PC-3 (cell line): Measurements from ENCODE around the gene SPACA1. TPM values are rescaled to one million over a fixed set of nuclear protein-coding genes. Genes with fewer than 3 reads are reported as not detected.

ENCODE experiments used
- ATAC-seq: fragments of 200-7000 bp; cut with Tn5 transposase; 2 replicates; pipeline ENCODE4 v1.9.1; 2020; ENCODE audit warnings: mild to moderate bottlenecking, moderate library complexity
- BruUV-seq: library from RNA; stranded (reverse); fragments of 400-500 nt; replicated peaks from 2 replicates; lab custom pipeline; 2021; lab: Mats Ljungman, UMichigan
- CTCF ChIA-PET: fragments of 300-600 bp; sonication (Branson Sonifier 250); formaldehyde crosslinking; loops from one replicate; lab custom pipeline; 2022; ENCODE audit warnings: antibody characterized with exemption; lab: Charles Lee
- POLR2A ChIA-PET: fragments of 300-600 bp; sonication (Branson Sonifier 250); formaldehyde crosslinking; loops from one replicate; lab custom pipeline; 2022; ENCODE audit warnings: antibody characterized with exemption; ENCODE audit not compliant: unreplicated experiment; lab: Charles Lee
- DNase-seq: peaks from one replicate; pipeline ENCODE4 v3.0.0-alpha.2; 2015
- H2AFZ ChIP-seq: fragments of 300-600 bp; sonication (generic); 2 replicates; pipeline ENCODE4 v1.6.0; 2016; ENCODE audit warnings: antibody characterized with exemption, low read length
- H3F3A ChIP-seq: fragments of 300-600 bp; sonication (generic); one replicate; pipeline ENCODE4 v1.6.0; 2017; ENCODE audit warnings: antibody characterized with exemption, low read length, control low read depth, mild to moderate bottlenecking; ENCODE audit not compliant: unreplicated experiment
- H3K27ac ChIP-seq: fragments of 300-600 bp; sonication (generic); 2 replicates; pipeline ENCODE4 v1.5.1; 2016; ENCODE audit warnings: mild to moderate bottlenecking, low read length
- H3K27me3 ChIP-seq: fragments of 300-600 bp; sonication (generic); 2 replicates; pipeline ENCODE4 v1.6.1; 2016; ENCODE audit warnings: low read length, mixed read lengths
- H3K36me3 ChIP-seq: fragments of 300-600 bp; sonication (generic); 2 replicates; pipeline ENCODE4 v1.6.1; 2016; ENCODE audit warnings: low read depth, mixed run types, low read length, mixed read lengths
- H3K4me1 ChIP-seq: fragments of 300-600 bp; sonication (generic); 2 replicates; pipeline ENCODE4 v1.5.1; 2016; ENCODE audit warnings: low read length; ENCODE audit not compliant: insufficient read depth
- H3K4me2 ChIP-seq: fragments of 300-600 bp; sonication (generic); 2 replicates; pipeline ENCODE4 v1.6.0; 2016; ENCODE audit warnings: low read length
- H3K4me3 ChIP-seq: fragments of 300-600 bp; sonication (generic); 2 replicates; pipeline ENCODE4 v1.5.1; 2016; ENCODE audit warnings: mild to moderate bottlenecking, low read length, mixed read lengths
- H3K79me2 ChIP-seq: fragments of 300-600 bp; sonication (generic); 2 replicates; pipeline ENCODE4 v1.6.1; 2017; ENCODE audit warnings: low read length, mixed read lengths
- H3K9ac ChIP-seq: fragments of 300-600 bp; sonication (generic); 2 replicates; pipeline ENCODE4 v1.6.0; 2016; ENCODE audit warnings: mild to moderate bottlenecking, low read length
- H3K9me2 ChIP-seq: fragments of 300-600 bp; sonication (generic); replicated peaks from 2 replicates; pipeline ENCODE4 v1.6.1; 2016; ENCODE audit warnings: mixed run types, low read length, mixed read lengths
- H3K9me3 ChIP-seq: fragments of 300-600 bp; sonication (generic); 2 replicates; pipeline ENCODE4 v1.6.1; 2016; ENCODE audit warnings: low read length, mixed read lengths
- H4K20me1 ChIP-seq: fragments of 300-600 bp; sonication (generic); 2 replicates; pipeline ENCODE4 v1.6.1; 2016; ENCODE audit warnings: low read length, mixed read lengths
- EZH2 ChIP-seq: fragments of 300-600 bp; sonication (generic); IDR thresholded peaks from one replicate; pipeline ENCODE4 v1.6.1; 2017; ENCODE audit warnings: antibody characterized with exemption, mild to moderate bottlenecking, low read length; ENCODE audit not compliant: unreplicated experiment
- EZH2phosphoT487 ChIP-seq: fragments of 300-600 bp; sonication (generic); IDR thresholded peaks from 2 replicates; pipeline ENCODE4 v1.6.1; 2018; ENCODE audit warnings: mild to moderate bottlenecking, antibody characterized with exemption, low read length, borderline replicate concordance
- intact Hi-C: fragments of 100-400 bp; cut with micrococcal nuclease; formaldehyde crosslinking; loops from 2 replicates; pipeline ENCODE4 v1.9.0; 2023
- total RNA-seq: library from RNA; depleted of rRNA; stranded (reverse); fragments of >200 nt; gene quantifications from 2 replicates; pipeline ENCODE4 v1.2.3, GENCODE V29; 2014
- TF ChIP-seq, protein P1 (sequence below): fragments of 300-600 bp; sonication (generic); conservative IDR thresholded peaks from 2 replicates; pipeline ENCODE4 v1.5.1; 2017; ENCODE audit warnings: antibody characterized with exemption, low read depth, mild to moderate bottlenecking, low read length

The SPACA1 gene
- total RNA-seq, 1 experiment from 2014 or later, result not detected

DNA sequence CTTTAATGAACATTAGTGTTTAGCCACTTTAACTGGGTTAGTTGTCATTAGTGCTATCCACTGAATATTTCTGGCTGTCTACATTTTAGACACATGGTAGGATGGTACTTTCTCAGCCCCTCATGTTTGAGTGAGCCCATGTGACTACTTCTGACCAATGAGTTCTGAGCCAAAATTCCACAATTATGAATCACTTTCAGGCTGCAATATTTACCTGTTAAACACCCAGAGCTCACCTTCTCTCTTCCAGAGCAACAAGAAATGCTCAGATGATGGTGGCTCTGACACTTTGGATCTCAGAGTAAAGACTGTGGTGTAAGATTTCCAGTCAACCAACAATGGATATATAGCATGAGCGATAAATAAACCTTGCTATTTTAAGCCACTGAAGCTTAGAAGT is 24.8 kb downstream of the SPACA1 start:
- Histone ChIP-seq H3K9me3 (no peaks in the 10 kb centered on the region), H3F3A (no peaks in the 10 kb centered on the region), H3K27me3 (peaks cover 8% of the 10 kb centered on the region; the same call in 1 of the 2 replicates), H4K20me1 (no peaks in the 10 kb centered on the region), H2AFZ (no peak overlapping the region), H3K36me3 (no peaks in the 10 kb centered on the region), H3K9me2 (no peaks in the 10 kb centered on the region), H3K4me2 (no peak overlapping the region), H3K4me3 (no peak overlapping the region), H3K79me2 (no peaks in the 10 kb centered on the region), H3K4me1 (no peaks in the 10 kb centered on the region), H3K9ac (no peak overlapping the region), H3K27ac (no peak overlapping the region)
- no TSS peak for BruUV-seq
- ATAC-seq (no peak), DNase-seq (peak; percentile 2)
- POLR2A ChIA-PET, result no interaction called here
- TF ChIP-seq, protein P1, sequence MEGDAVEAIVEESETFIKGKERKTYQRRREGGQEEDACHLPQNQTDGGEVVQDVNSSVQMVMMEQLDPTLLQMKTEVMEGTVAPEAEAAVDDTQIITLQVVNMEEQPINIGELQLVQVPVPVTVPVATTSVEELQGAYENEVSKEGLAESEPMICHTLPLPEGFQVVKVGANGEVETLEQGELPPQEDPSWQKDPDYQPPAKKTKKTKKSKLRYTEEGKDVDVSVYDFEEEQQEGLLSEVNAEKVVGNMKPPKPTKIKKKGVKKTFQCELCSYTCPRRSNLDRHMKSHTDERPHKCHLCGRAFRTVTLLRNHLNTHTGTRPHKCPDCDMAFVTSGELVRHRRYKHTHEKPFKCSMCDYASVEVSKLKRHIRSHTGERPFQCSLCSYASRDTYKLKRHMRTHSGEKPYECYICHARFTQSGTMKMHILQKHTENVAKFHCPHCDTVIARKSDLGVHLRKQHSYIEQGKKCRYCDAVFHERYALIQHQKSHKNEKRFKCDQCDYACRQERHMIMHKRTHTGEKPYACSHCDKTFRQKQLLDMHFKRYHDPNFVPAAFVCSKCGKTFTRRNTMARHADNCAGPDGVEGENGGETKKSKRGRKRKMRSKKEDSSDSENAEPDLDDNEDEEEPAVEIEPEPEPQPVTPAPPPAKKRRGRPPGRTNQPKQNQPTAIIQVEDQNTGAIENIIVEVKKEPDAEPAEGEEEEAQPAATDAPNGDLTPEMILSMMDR, result no peak
- TF ChIP-seq EZH2, result no peak
- no peak for TF ChIP-seq EZH2phosphoT487
- CTCF ChIA-PET, result no interaction called here
- intact Hi-C loops, result no loop called here

DNA sequence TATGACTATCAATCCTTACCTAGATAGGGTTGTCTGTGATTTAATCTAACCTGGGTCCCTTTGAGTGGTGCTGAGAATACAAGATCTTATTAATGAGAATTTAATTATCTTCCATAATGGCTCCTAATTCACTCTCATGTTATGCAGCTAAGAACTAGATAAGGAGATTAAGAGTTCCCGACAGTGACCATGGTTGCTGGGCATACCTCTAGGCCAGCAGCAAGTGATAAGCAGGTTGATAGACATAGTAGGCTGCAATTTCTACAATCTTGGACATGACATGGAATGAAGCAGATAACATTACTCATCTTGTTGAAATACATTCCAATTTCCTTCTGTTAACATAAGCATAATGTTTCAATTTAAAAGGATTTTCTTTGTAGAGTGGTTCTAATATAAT is 27.1 kb downstream of the SPACA1 start:
- no peak overlapping the region for H3K27ac ChIP-seq
- BruUV-seq, result no TSS peak
- no peak overlapping the region for H3K4me3 ChIP-seq
- POLR2A ChIA-PET, result no interaction called here
- DNase-seq (no peak), ATAC-seq (no peak)
- no peaks in the 10 kb centered on the region for H3K4me1 ChIP-seq
- H2AFZ ChIP-seq, result no peak overlapping the region
- no peaks in the 10 kb centered on the region for H3K9me2 ChIP-seq
- CTCF ChIA-PET, result no interaction called here
- H3K27me3 ChIP-seq, result peaks cover 8% of the 10 kb centered on the region; the same call in 1 of the 2 replicates
- no peak overlapping the region for H3K4me2 ChIP-seq
- H3K9me3 ChIP-seq, result no peaks in the 10 kb centered on the region
- no peak overlapping the region for H3K9ac ChIP-seq
- intact Hi-C loops, result no loop called here
- no peak for TF ChIP-seq EZH2
- TF ChIP-seq, protein P1, result no peak
- TF ChIP-seq EZH2phosphoT487, result no peak
- no peaks in the 10 kb centered on the region for H3K79me2 ChIP-seq
- no peaks in the 10 kb centered on the region for H3F3A ChIP-seq
- H3K36me3 ChIP-seq, result no peaks in the 10 kb centered on the region
- no peaks in the 10 kb centered on the region for H4K20me1 ChIP-seq

DNA sequence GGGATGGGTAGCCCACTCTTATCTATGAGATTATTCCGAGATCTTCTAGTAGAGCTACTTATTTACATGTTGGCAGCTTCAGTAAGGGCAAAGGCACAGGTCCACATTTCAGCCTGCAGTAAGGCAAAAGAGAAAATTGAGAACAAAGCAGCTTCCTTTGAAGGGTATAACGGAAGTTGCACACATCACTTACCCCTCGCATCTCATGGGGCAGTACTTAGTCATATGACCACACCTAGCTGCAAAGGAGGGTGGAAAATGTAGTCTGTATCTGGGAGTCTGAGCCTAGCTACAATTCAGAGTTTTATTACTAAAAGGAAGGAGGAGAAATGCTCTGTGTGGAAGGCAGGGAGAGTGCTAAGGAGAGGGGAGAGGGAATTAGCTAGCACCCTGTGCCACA is 29.7 kb downstream of the SPACA1 start:
- Histone ChIP-seq H3K79me2 (no peaks in the 10 kb centered on the region), H3K4me1 (no peaks in the 10 kb centered on the region), H3K4me2 (no peak overlapping the region), H3K4me3 (no peak overlapping the region), H3K9me3 (no peaks in the 10 kb centered on the region), H3K36me3 (no peaks in the 10 kb centered on the region), H3K27me3 (peaks cover 8% of the 10 kb centered on the region; the same call in 1 of the 2 replicates), H4K20me1 (no peaks in the 10 kb centered on the region), H3K9me2 (no peaks in the 10 kb centered on the region), H3F3A (no peaks in the 10 kb centered on the region), H2AFZ (no peak overlapping the region), H3K9ac (no peak overlapping the region), H3K27ac (no peak overlapping the region)
- no peak for ATAC-seq
- intact Hi-C loops, result no loop called here
- no TSS peak for BruUV-seq
- TF ChIP-seq EZH2 (no peak), EZH2phosphoT487 (no peak)
- TF ChIP-seq, protein P1, result no peak
- CTCF ChIA-PET, result no interaction called here
- no peak for DNase-seq
- POLR2A ChIA-PET, result no interaction called here
